HCT116 (cell line): ENCODE results near the gene CDYL2. TPM values are rescaled to one million over a fixed set of nuclear protein-coding genes. Genes with fewer than 3 reads are reported as not detected.

Source experiments
- ATAC-seq: fragments of 200-7000 bp; cut with Tn5 transposase; 2 replicates; pipeline ENCODE4 v1.9.1; 2020; ENCODE audit warnings: mild to moderate bottlenecking, moderate library complexity
- BruUV-seq: library from RNA; stranded (reverse); fragments of 400-500 nt; replicated peaks from 2 replicates; lab custom pipeline; 2021; lab: Mats Ljungman, UMichigan
- CTCF ChIA-PET: fragments of 300-600 bp; sonication (Branson Sonifier 250); formaldehyde crosslinking; loops from one replicate; lab custom pipeline; 2021; ENCODE audit warnings: antibody characterized with exemption; lab: Charles Lee
- POLR2A ChIA-PET: fragments of 300-600, 350-600 bp; sonication (Branson Sonifier 250); formaldehyde crosslinking; loops from one replicate; lab custom pipeline; 2021; ENCODE audit warnings: antibody characterized with exemption; lab: Charles Lee
- RAD21 ChIA-PET, 2 experiments: fragments of 300-600 bp; sonication (Branson Sonifier 250); formaldehyde crosslinking; loops; one replicate each; lab custom pipeline; 2023; ENCODE audit warnings: low total read pairs in 2 of 2; ENCODE audit not compliant: uncharacterized antibody in 2 of 2, unreplicated experiment in 2 of 2, low non-redundant PET in 1 of 2; lab: Charles Lee
- DNase-seq: peaks from one replicate; pipeline ENCODE4 v3.0.0-alpha.2; 2010; ENCODE audit warnings: low read depth, low spot score
- H2AFZ ChIP-seq: fragments of 200-600 bp; shearing (Covaris generic), sonication (generic); 2 replicates; pipeline ENCODE4 v1.6.1; 2017; ENCODE audit warnings: low read depth, mixed run types, mixed read lengths, antibody characterized with exemption, low read length; ENCODE audit not compliant: poor library complexity, severe bottlenecking
- H3K27ac ChIP-seq: 2 replicates; pipeline ENCODE4 v1.5.1; 2012; ENCODE audit warnings: low read depth, low read length
- H3K27me3 ChIP-seq: fragments of 200-600 bp; sonication (generic); 2 replicates; pipeline ENCODE4 v1.6.1; 2016; ENCODE audit warnings: mixed run types, low read length, mixed read lengths; ENCODE audit not compliant: insufficient read depth
- H3K36me3 ChIP-seq, 2 experiments: fragments of 200-500 bp in 1 of 2; fragments of 200-600 bp in 1 of 2; sonication (Bioruptor generic) in 1 of 2; sonication (generic) in 1 of 2; 2 replicates each; pipeline versions ENCODE4 v1.5.1 to v1.6.1; 2014 to 2016; ENCODE audit warnings: low read length in 2 of 2, inconsistent platforms in 1 of 2, mixed read lengths in 1 of 2, mixed run types in 1 of 2; ENCODE audit not compliant: insufficient read depth in 2 of 2, control insufficient read depth in 1 of 2
- H3K4me1 ChIP-seq, 2 experiments: fragments of 200-600 bp in 1 of 2; sonication (generic) in 1 of 2; 2 replicates each; pipeline versions ENCODE4 v1.5.1 to v1.6.1; 2012 to 2017; ENCODE audit warnings: low read length in 2 of 2, inconsistent platforms in 1 of 2, mild to moderate bottlenecking in 1 of 2, mixed read lengths in 1 of 2, mixed run types in 1 of 2, moderate library complexity in 1 of 2; ENCODE audit not compliant: insufficient read depth in 2 of 2, control insufficient read depth in 1 of 2
- H3K4me2 ChIP-seq: fragments of 200-600 bp; sonication (generic); 2 replicates; pipeline ENCODE4 v1.6.1; 2017; ENCODE audit warnings: mixed run types, low read length, mixed read lengths
- H3K4me3 ChIP-seq, 2 experiments: fragments of 200-600 bp in 1 of 2; sonication (generic) in 1 of 2; replicated peaks in 1 of 2; 2 replicates each; pipeline ENCODE4 v1.5.1; 2011 to 2016; ENCODE audit warnings: low read length in 2 of 2, control low read depth in 1 of 2, low read depth in 1 of 2, mild to moderate bottlenecking in 1 of 2, mixed read lengths in 1 of 2, mixed run types in 1 of 2
- H3K79me2 ChIP-seq: fragments of 200-600 bp; sonication (generic); 2 replicates; pipeline ENCODE4 v1.6.1; 2017; ENCODE audit warnings: mild to moderate bottlenecking, mixed run types, low read length, moderate library complexity, mixed read lengths; ENCODE audit not compliant: insufficient read depth
- H3K9ac ChIP-seq: fragments of 200-600 bp; sonication (generic); 2 replicates; pipeline ENCODE4 v1.6.1; 2016; ENCODE audit warnings: low read length, mixed read lengths
- H3K9me2 ChIP-seq: fragments of 200-600 bp; sonication (generic), shearing (Covaris generic); 2 replicates; pipeline ENCODE4 v1.6.1; 2017; ENCODE audit warnings: mixed run types, mild to moderate bottlenecking, moderate library complexity; ENCODE audit not compliant: insufficient read depth
- H3K9me3 ChIP-seq, 2 experiments: fragments of 200-500 bp in 1 of 2; fragments of 200-600 bp in 1 of 2; sonication (Bioruptor generic) in 1 of 2; sonication (generic) in 1 of 2; 2 replicates each; pipeline ENCODE4 v1.6.1; 2014 to 2017; ENCODE audit warnings: low read length in 2 of 2, mixed read lengths in 2 of 2, inconsistent platforms in 1 of 2, low read depth in 1 of 2, mild to moderate bottlenecking in 1 of 2, mixed run types in 1 of 2, moderate library complexity in 1 of 2; ENCODE audit not compliant: control insufficient read depth in 1 of 2, insufficient read depth in 1 of 2
- H4K20me1 ChIP-seq: fragments of 200-600 bp; sonication (generic), shearing (Covaris generic); 2 replicates; pipeline ENCODE4 v1.6.1; 2017; ENCODE audit warnings: mixed run types, mild to moderate bottlenecking, moderate library complexity; ENCODE audit not compliant: insufficient read depth
- ATF3 ChIP-seq: IDR thresholded peaks from 2 replicates; pipeline ENCODE4 v1.6.1; 2012
- CBX3 ChIP-seq: IDR thresholded peaks from 2 replicates; pipeline ENCODE4 v1.6.1; 2012; ENCODE audit warnings: low read depth
- ELF1 ChIP-seq: IDR thresholded peaks from 2 replicates; pipeline ENCODE4 v1.6.1; 2012; ENCODE audit warnings: low read depth, borderline replicate concordance
- EZH2phosphoT487 ChIP-seq: fragments of 200-600 bp; IDR thresholded peaks from 2 replicates; pipeline ENCODE4 v1.6.1; 2018; ENCODE audit warnings: antibody characterized with exemption, borderline replicate concordance
- FOSL1 ChIP-seq: IDR thresholded peaks from 2 replicates; pipeline ENCODE4 v1.6.1; 2012; ENCODE audit warnings: low read depth
- JUND ChIP-seq: IDR thresholded peaks from 2 replicates; pipeline ENCODE4 v1.6.1; 2012
- POLR2A ChIP-seq: IDR thresholded peaks from 2 replicates; pipeline ENCODE4 v1.7.0; 2011; ENCODE audit warnings: borderline replicate concordance; ENCODE audit not compliant: insufficient read depth, insufficient read length; ENCODE audit errors: extremely low read depth
- RAD21 ChIP-seq: IDR thresholded peaks from 2 replicates; pipeline ENCODE4 v1.6.1; 2012; ENCODE audit warnings: low read depth, mild to moderate bottlenecking
- SIN3A ChIP-seq: IDR thresholded peaks from 2 replicates; pipeline ENCODE4 v1.6.1; 2012; ENCODE audit warnings: low read depth
- SP1 ChIP-seq: IDR thresholded peaks from 2 replicates; pipeline ENCODE4 v1.6.1; 2012; ENCODE audit warnings: low read depth
- SRF ChIP-seq: IDR thresholded peaks from 2 replicates; pipeline ENCODE4 v1.6.1; 2012; ENCODE audit warnings: low read depth
- TCF7L2 ChIP-seq: IDR thresholded peaks from 2 replicates; pipeline ENCODE4 v1.7.0; 2011; ENCODE audit warnings: borderline replicate concordance, inconsistent platforms; ENCODE audit not compliant: insufficient read depth, insufficient read length; ENCODE audit errors: extremely low read depth
- YY1 ChIP-seq: IDR thresholded peaks from 2 replicates; pipeline ENCODE4 v1.6.1; 2011; ENCODE audit warnings: low read length, low read depth, moderate library complexity, mild to moderate bottlenecking; ENCODE audit not compliant: insufficient replicate concordance; ENCODE audit errors: extremely low read depth
- ZNF274 ChIP-seq: fragments of 200-500 bp; sonication (Bioruptor generic); IDR thresholded peaks from 2 replicates; pipeline ENCODE4 v1.6.1; 2014; ENCODE audit warnings: mild to moderate bottlenecking, low read depth, low read length, inconsistent platforms
- intact Hi-C: fragments of 100-400 bp; cut with micrococcal nuclease; formaldehyde crosslinking; loops from 2 replicates; pipeline ENCODE4 v1.10.0; 2022
- total RNA-seq: library from RNA; stranded (reverse); gene quantifications from one replicate; pipeline ENCODE4 v1.2.1, GENCODE V29; 2021; ENCODE audit not compliant: unreplicated experiment
- TF ChIP-seq, protein P1 (sequence below): IDR thresholded peaks from 2 replicates; pipeline ENCODE4 v1.6.1; 2011; ENCODE audit warnings: mild to moderate bottlenecking, low read length, moderate library complexity; ENCODE audit not compliant: insufficient replicate concordance; ENCODE audit errors: extremely low read depth
- TF ChIP-seq, protein P2 (sequence below): IDR thresholded peaks from 2 replicates; pipeline ENCODE4 v1.6.1; 2012; ENCODE audit warnings: low read depth

The CDYL2 gene
- total RNA-seq, 1 experiment from 2014 or later, result 0.10 TPM

DNA sequence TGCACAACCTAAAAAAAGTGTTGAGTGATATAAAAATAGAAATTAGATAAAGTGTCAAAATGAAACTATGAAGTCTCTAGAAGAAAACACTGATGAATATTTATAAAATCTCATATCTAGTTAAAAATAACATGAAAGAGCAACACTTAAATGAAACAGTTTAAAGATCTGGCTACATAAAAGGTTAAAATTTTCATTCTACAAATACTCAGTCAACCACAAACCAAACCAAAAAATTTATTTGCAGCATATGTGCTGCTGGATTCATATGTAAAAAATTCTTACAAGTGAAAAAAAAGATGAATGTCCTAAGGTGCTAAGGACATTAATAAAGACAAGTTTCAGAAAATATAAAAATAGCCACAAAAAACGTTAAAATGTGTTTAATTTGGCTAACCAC is 22.6 kb upstream of the CDYL2 start:
- TF ChIP-seq SP1, result no peak
- no peak for TF ChIP-seq YY1
- TF ChIP-seq JUND, result no peak
- TF ChIP-seq ELF1, result no peak
- TF ChIP-seq ATF3, result no peak
- no peak for TF ChIP-seq POLR2A
- TF ChIP-seq SRF, result no peak
- TF ChIP-seq TCF7L2, result no peak
- TF ChIP-seq, all 23 proteins: peak for 0
- no peak for DNase-seq
- Histone ChIP-seq H3K9me3 (no peaks in the 10 kb centered on the region), H3K79me2 (no peaks in the 10 kb centered on the region), H3K4me1 (no peaks in the 10 kb centered on the region), H3K9me2 (no peaks in the 10 kb centered on the region), H3K36me3 (no peaks in the 10 kb centered on the region), H3K4me3 (no peak overlapping the region), H3K27me3 (0 out of 2 replicates have a peak, but pooled peaks cover 6% of the 10 kb centered on the region), H3K9ac (no peak overlapping the region), H4K20me1 (no peaks in the 10 kb centered on the region), H2AFZ (no peak overlapping the region), H3K4me2 (no peak overlapping the region), H3K27ac (no peak overlapping the region)
- no peak for ATAC-seq
- RAD21 ChIA-PET, result no interaction called here
- POLR2A ChIA-PET, result no interaction called here
- BruUV-seq, result no TSS peak
- CTCF ChIA-PET, result no interaction called here
- intact Hi-C loops, result no loop called here

DNA sequence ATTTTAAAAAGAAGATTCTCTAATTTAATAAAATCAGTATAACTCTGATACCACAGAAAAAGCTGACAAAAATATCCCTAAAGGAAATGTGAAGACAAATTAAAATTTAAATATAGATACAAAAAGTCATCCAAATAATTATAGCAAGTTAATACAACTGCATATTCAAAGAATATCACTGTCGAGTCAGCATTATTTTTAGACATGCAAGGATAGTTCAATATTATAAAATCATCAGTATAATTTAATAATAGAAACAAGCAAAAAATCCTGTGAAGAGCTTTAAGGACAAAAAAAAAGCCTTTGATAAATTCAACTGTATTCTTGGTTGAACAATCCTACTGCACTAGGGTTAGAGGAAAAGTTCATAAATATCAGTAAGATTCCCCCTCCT is 21.0 kb upstream of the CDYL2 start:
- no peak overlapping the region for H2AFZ ChIP-seq
- intact Hi-C loops, result loop anchor here (2.0 kb wide), 1 partner anchor 299 kb away; no protein-coding TSS in a partner anchor
- RAD21 ChIA-PET, result no interaction called here
- BruUV-seq, result no TSS peak
- DNase-seq (no peak), ATAC-seq (no peak)
- CTCF ChIA-PET, result no interaction called here
- H3K79me2 ChIP-seq, result no peaks in the 10 kb centered on the region
- no peak overlapping the region for H3K4me3 ChIP-seq
- H3K27me3 ChIP-seq, result 0 out of 2 replicates have a peak, but pooled peaks cover 6% of the 10 kb centered on the region
- no peaks in the 10 kb centered on the region for H3K9me2 ChIP-seq
- no peaks in the 10 kb centered on the region for H4K20me1 ChIP-seq
- no peaks in the 10 kb centered on the region for H3K9me3 ChIP-seq
- no peaks in the 10 kb centered on the region for H3K36me3 ChIP-seq
- H3K4me2 ChIP-seq, result no peak overlapping the region
- POLR2A ChIA-PET, result no interaction called here
- no peaks in the 10 kb centered on the region for H3K4me1 ChIP-seq
- no peak overlapping the region for H3K9ac ChIP-seq
- no peak overlapping the region for H3K27ac ChIP-seq
- TF ChIP-seq TCF7L2, result no peak
- TF ChIP-seq CBX3, result no peak
- TF ChIP-seq, protein P1, sequence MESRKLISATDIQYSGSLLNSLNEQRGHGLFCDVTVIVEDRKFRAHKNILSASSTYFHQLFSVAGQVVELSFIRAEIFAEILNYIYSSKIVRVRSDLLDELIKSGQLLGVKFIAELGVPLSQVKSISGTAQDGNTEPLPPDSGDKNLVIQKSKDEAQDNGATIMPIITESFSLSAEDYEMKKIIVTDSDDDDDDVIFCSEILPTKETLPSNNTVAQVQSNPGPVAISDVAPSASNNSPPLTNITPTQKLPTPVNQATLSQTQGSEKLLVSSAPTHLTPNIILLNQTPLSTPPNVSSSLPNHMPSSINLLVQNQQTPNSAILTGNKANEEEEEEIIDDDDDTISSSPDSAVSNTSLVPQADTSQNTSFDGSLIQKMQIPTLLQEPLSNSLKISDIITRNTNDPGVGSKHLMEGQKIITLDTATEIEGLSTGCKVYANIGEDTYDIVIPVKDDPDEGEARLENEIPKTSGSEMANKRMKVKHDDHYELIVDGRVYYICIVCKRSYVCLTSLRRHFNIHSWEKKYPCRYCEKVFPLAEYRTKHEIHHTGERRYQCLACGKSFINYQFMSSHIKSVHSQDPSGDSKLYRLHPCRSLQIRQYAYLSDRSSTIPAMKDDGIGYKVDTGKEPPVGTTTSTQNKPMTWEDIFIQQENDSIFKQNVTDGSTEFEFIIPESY, result no peak
- TF ChIP-seq RAD21, result no peak
- no peak for TF ChIP-seq JUND
- no peak for TF ChIP-seq POLR2A
- TF ChIP-seq SIN3A, result no peak
- TF ChIP-seq ELF1, result no peak
- TF ChIP-seq SP1, result no peak
- TF ChIP-seq, protein P2, sequence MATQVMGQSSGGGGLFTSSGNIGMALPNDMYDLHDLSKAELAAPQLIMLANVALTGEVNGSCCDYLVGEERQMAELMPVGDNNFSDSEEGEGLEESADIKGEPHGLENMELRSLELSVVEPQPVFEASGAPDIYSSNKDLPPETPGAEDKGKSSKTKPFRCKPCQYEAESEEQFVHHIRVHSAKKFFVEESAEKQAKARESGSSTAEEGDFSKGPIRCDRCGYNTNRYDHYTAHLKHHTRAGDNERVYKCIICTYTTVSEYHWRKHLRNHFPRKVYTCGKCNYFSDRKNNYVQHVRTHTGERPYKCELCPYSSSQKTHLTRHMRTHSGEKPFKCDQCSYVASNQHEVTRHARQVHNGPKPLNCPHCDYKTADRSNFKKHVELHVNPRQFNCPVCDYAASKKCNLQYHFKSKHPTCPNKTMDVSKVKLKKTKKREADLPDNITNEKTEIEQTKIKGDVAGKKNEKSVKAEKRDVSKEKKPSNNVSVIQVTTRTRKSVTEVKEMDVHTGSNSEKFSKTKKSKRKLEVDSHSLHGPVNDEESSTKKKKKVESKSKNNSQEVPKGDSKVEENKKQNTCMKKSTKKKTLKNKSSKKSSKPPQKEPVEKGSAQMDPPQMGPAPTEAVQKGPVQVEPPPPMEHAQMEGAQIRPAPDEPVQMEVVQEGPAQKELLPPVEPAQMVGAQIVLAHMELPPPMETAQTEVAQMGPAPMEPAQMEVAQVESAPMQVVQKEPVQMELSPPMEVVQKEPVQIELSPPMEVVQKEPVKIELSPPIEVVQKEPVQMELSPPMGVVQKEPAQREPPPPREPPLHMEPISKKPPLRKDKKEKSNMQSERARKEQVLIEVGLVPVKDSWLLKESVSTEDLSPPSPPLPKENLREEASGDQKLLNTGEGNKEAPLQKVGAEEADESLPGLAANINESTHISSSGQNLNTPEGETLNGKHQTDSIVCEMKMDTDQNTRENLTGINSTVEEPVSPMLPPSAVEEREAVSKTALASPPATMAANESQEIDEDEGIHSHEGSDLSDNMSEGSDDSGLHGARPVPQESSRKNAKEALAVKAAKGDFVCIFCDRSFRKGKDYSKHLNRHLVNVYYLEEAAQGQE, result no peak
- no peak for TF ChIP-seq EZH2phosphoT487
- no peak for TF ChIP-seq ZNF274
- no peak for TF ChIP-seq FOSL1
